H1 (cell line): ENCODE data around the gene ERC1. TPM values are rescaled to one million over a fixed set of nuclear protein-coding genes. Genes with fewer than 3 reads are reported as not detected.

Experiments used
- CTCF ChIA-PET: fragments of 300-600 bp; sonication (Branson Sonifier 250); formaldehyde crosslinking; loops from one replicate; lab custom pipeline; 2021; ENCODE audit not compliant: partially characterized antibody; lab: Charles Lee
- POLR2A ChIA-PET: fragments of 300-600 bp; sonication (Branson Sonifier 250); formaldehyde crosslinking; loops from one replicate; lab custom pipeline; 2021; ENCODE audit warnings: inconsistent platforms; ENCODE audit not compliant: partially characterized antibody; lab: Charles Lee
- DNase-seq, 2 experiments: peaks; one replicate each; pipeline versions ENCODE4 v3.0.0 to v3.0.0-alpha.2; 2010 to 2022; ENCODE audit warnings: low spot score in 2 of 2, low read depth in 1 of 2, mixed read lengths in 1 of 2
- FAIRE-seq: peaks from 2 replicates; lab custom pipeline; 2011; peaks lifted over from hg19 to GRCh38; lab: Jason Lieb, UNC
- H2AFZ ChIP-seq: 2 replicates; pipeline ENCODE4 v1.8.1; 2012; ENCODE audit warnings: low read length, inconsistent platforms
- H2AK5ac ChIP-seq: 2 replicates; pipeline ENCODE4 v1.6.1; 2013; ENCODE audit warnings: low read depth, low read length
- H2BK120ac ChIP-seq: replicated peaks from 2 replicates; pipeline ENCODE3; 2013; ENCODE audit warnings: low read depth, low read length, inconsistent platforms
- H2BK12ac ChIP-seq: 2 replicates; pipeline ENCODE4 v1.6.1; 2013; ENCODE audit warnings: low read depth, low read length
- H2BK15ac ChIP-seq: 2 replicates; pipeline ENCODE4 v1.6.1; 2013; ENCODE audit warnings: low read length
- H2BK20ac ChIP-seq: 2 replicates; pipeline ENCODE4 v1.6.1; 2013; ENCODE audit warnings: low read length
- H2BK5ac ChIP-seq: 2 replicates; pipeline ENCODE4 v1.6.1; 2013; ENCODE audit warnings: low read depth, low read length
- H3K14ac ChIP-seq: 2 replicates; pipeline ENCODE4 v1.6.1; 2013; ENCODE audit warnings: inconsistent platforms; ENCODE audit not compliant: insufficient read length
- H3K18ac ChIP-seq: 2 replicates; pipeline ENCODE4 v1.6.1; 2013; ENCODE audit warnings: low read length; ENCODE audit errors: extremely low read depth
- H3K23ac ChIP-seq: 2 replicates; pipeline ENCODE4 v1.6.1; 2013; ENCODE audit warnings: inconsistent platforms; ENCODE audit not compliant: insufficient read length
- H3K23me2 ChIP-seq: 2 replicates; pipeline ENCODE4 v1.6.1; 2013; ENCODE audit warnings: low read depth, low read length
- H3K27ac ChIP-seq: 2 replicates; pipeline ENCODE4 v1.6.1; 2011; ENCODE audit warnings: low read depth, low read length, inconsistent platforms
- H3K27me3 ChIP-seq, 4 experiments: replicated peaks in 1 of 4; 1 replicate in 1 of 4; 2 replicates in 3 of 4; pipeline versions ENCODE4 v1.6.1 to v1.8.1; 2011 to 2013; ENCODE audit warnings: low read length in 3 of 4, mild to moderate bottlenecking in 3 of 4, inconsistent platforms in 2 of 4, mixed read lengths in 2 of 4, moderate library complexity in 1 of 4; ENCODE audit not compliant: control insufficient read depth in 3 of 4, insufficient read depth in 3 of 4; ENCODE audit errors: extremely low read depth in 1 of 4
- H3K36me3 ChIP-seq, 4 experiments: 2 replicates each; pipeline versions ENCODE4 v1.6.1 to v1.8.1; 2011 to 2013; ENCODE audit warnings: mild to moderate bottlenecking in 4 of 4, low read length in 3 of 4, moderate library complexity in 2 of 4, control low read depth in 1 of 4, inconsistent platforms in 1 of 4; ENCODE audit not compliant: insufficient read depth in 4 of 4, control insufficient read depth in 2 of 4
- H3K4ac ChIP-seq: replicated peaks from 2 replicates; pipeline ENCODE3; 2013; ENCODE audit warnings: low read length, low read depth, mixed read lengths, inconsistent platforms; ENCODE audit not compliant: insufficient read length
- H3K4me1 ChIP-seq, 4 experiments: replicated peaks in 1 of 4; 1 replicate in 1 of 4; 2 replicates in 3 of 4; pipeline versions ENCODE4 v1.6.1 to v1.8.1; 2011 to 2013; ENCODE audit warnings: low read length in 3 of 4, inconsistent platforms in 2 of 4, mixed read lengths in 1 of 4; ENCODE audit not compliant: insufficient read depth in 4 of 4, control insufficient read depth in 3 of 4
- H3K4me2 ChIP-seq, 2 experiments: 2 replicates each; pipeline versions ENCODE4 v1.6.1 to v1.8.1; 2011 to 2013; ENCODE audit warnings: low read depth in 2 of 2, low read length in 2 of 2, control low read depth in 1 of 2, inconsistent platforms in 1 of 2, mild to moderate bottlenecking in 1 of 2; ENCODE audit not compliant: insufficient read depth in 1 of 2
- H3K4me3 ChIP-seq, 4 experiments: fragments of 200-600, 300-600 bp in 1 of 4; sonication (generic), shearing (Covaris generic), sonication (Bioruptor Twin) in 1 of 4; 2 replicates each; pipeline versions ENCODE4 v1.5.1 to v1.8.1; 2011 to 2016; ENCODE audit warnings: low read length in 4 of 4, low read depth in 3 of 4, control low read depth in 2 of 4, inconsistent platforms in 2 of 4, mild to moderate bottlenecking in 2 of 4, mixed read lengths in 1 of 4, moderate library complexity in 1 of 4; ENCODE audit not compliant: insufficient read depth in 2 of 4; ENCODE audit errors: extremely low read depth in 1 of 4
- H3K56ac ChIP-seq: replicated peaks from 2 replicates; pipeline ENCODE3; 2013; ENCODE audit warnings: low read depth, mild to moderate bottlenecking, mixed read lengths, low read length, inconsistent platforms; ENCODE audit not compliant: insufficient read length
- H3K79me1 ChIP-seq: 2 replicates; pipeline ENCODE4 v1.6.1; 2013; ENCODE audit warnings: low read depth, low read length, control low read depth
- H3K79me2 ChIP-seq, 2 experiments: 2 replicates each; pipeline versions ENCODE4 v1.6.1 to v1.8.1; 2012 to 2013; ENCODE audit warnings: low read length in 2 of 2, mild to moderate bottlenecking in 2 of 2, inconsistent platforms in 1 of 2; ENCODE audit not compliant: insufficient read depth in 2 of 2, control insufficient read depth in 1 of 2
- H3K9ac ChIP-seq, 4 experiments: replicated peaks in 1 of 4; 1 replicate in 1 of 4; 2 replicates in 3 of 4; pipeline versions ENCODE4 v1.6.1 to v1.8.1; 2011 to 2013; ENCODE audit warnings: low read depth in 3 of 4, low read length in 3 of 4, control low read depth in 2 of 4, mild to moderate bottlenecking in 2 of 4, moderate library complexity in 2 of 4, inconsistent platforms in 1 of 4; ENCODE audit errors: extremely low read depth in 1 of 4
- H3K9me3 ChIP-seq, 2 experiments: 2 replicates each; pipeline versions ENCODE4 v1.6.1 to v1.8.1; 2012 to 2013; ENCODE audit warnings: mild to moderate bottlenecking in 2 of 2, moderate library complexity in 2 of 2, control low read depth in 1 of 2, inconsistent platforms in 1 of 2, low read depth in 1 of 2, low read length in 1 of 2, mixed read lengths in 1 of 2; ENCODE audit not compliant: insufficient read depth in 2 of 2
- H4K20me1 ChIP-seq, 2 experiments: replicated peaks in 1 of 2; 2 replicates each; pipeline versions ENCODE3 to v1.8.1; 2011 to 2013; ENCODE audit warnings: inconsistent platforms in 2 of 2, low read length in 2 of 2, mild to moderate bottlenecking in 1 of 2; ENCODE audit not compliant: insufficient read depth in 2 of 2, control insufficient read depth in 1 of 2
- H4K5ac ChIP-seq: 2 replicates; pipeline ENCODE4 v1.6.1; 2013; ENCODE audit warnings: low read length, low read depth, mixed read lengths, inconsistent platforms; ENCODE audit not compliant: insufficient read length
- H4K8ac ChIP-seq: 2 replicates; pipeline ENCODE4 v1.8.0; 2013; ENCODE audit warnings: mild to moderate bottlenecking, moderate library complexity, low read length, inconsistent platforms; ENCODE audit not compliant: insufficient read depth; ENCODE audit errors: extremely low read depth
- H4K91ac ChIP-seq: replicated peaks from 2 replicates; pipeline ENCODE3; 2013; ENCODE audit warnings: low read length, mixed read lengths, inconsistent platforms; ENCODE audit not compliant: insufficient read length
- CTCF ChIP-seq, 3 experiments: IDR thresholded peaks; 1 replicate in 2 of 3; 2 replicates in 1 of 3; pipeline versions ENCODE4 v1.5.1 to v1.6.1; 2011; ENCODE audit warnings: low read length in 3 of 3, mild to moderate bottlenecking in 3 of 3, inconsistent platforms in 2 of 3, low read depth in 1 of 3, moderate library complexity in 1 of 3; ENCODE audit not compliant: insufficient read depth in 1 of 3; ENCODE audit errors: control extremely low read depth in 1 of 3
- E2F6 ChIP-seq: IDR thresholded peaks from 2 replicates; pipeline ENCODE4 v1.6.1; 2012; ENCODE audit warnings: inconsistent platforms
- EP300 ChIP-seq, 2 experiments: IDR thresholded peaks; 1 replicate in 1 of 2; 2 replicates in 1 of 2; pipeline ENCODE4 v1.6.1; 2011 to 2012; ENCODE audit warnings: low read depth in 2 of 2, low read length in 2 of 2, mild to moderate bottlenecking in 2 of 2, borderline replicate concordance in 1 of 2, inconsistent platforms in 1 of 2, moderate library complexity in 1 of 2
- SAP30 ChIP-seq: fragments of 300-600 bp; sonication (generic); IDR thresholded peaks from 2 replicates; pipeline ENCODE4 v1.7.1; 2012; ENCODE audit warnings: low read length, moderate library complexity, mild to moderate bottlenecking, inconsistent platforms; ENCODE audit not compliant: insufficient read depth, insufficient replicate concordance
- SIRT6 ChIP-seq: IDR thresholded peaks from one replicate; pipeline ENCODE4 v1.7.1; 2012; ENCODE audit warnings: low read length, inconsistent platforms
- TAF7 ChIP-seq: optimal IDR thresholded peaks from 2 replicates; pipeline ENCODE3; 2011; ENCODE audit warnings: low read depth, mild to moderate bottlenecking, inconsistent platforms, low read length, moderate library complexity, borderline replicate concordance
- polyA plus RNA-seq, 7 experiments: library from polyadenylated mRNA; depleted of rRNA in 3 of 7; stranded (reverse) in 5 of 7; unstranded in 2 of 7; fragments of >200 nt in 5 of 7; fragments of 200-250 nt in 2 of 7; gene quantifications; 1 replicate in 5 of 7; 2 replicates in 1 of 7; 4 replicates in 1 of 7; pipeline versions ENCODE4 v1.2.1 to v1.2.3, GENCODE V29; 2011 to 2013; ENCODE audit warnings: missing spikeins in 2 of 7, mixed read lengths in 2 of 7
- total RNA-seq: library from RNA; stranded (reverse); fragmentation: NEBNext Ultra II Directional; extraction: Animal tissue kit (Norgen Biotek cat#: 25700); gene quantifications from 2 replicates; pipeline ENCODE4 v1.2.1, GENCODE V29; 2021

ERC1 gene
- total and polyA plus RNA-seq, 2 of the 8 experiments (the other 6 are each of a cell fraction or from before 2014, with no cell fraction given), result 7.8 to 45.7 TPM

DNA sequence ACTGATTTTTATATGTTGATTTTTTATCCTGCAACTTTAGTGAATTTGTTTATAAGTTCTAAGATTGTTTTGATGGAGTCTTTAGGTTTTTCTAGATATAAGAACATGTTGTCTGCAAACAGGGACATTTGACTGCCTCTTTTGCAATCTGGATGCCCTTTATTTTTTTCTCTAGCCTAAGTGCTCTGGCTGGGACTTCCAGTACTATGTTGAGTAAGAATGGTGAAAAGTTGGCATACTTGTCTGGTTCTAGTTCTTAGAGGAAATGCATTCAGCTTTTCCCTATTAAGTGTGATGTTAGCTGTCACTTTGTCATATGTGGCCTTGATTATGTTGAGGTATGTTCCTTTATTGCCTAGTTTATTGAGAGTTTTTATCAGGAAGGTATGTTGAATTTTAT is 68.1 kb downstream of the ERC1 start:
- no peak overlapping the region for H4K5ac ChIP-seq
- no peaks in the 10 kb centered on the region for H3K23me2 ChIP-seq
- no peak overlapping the region for H2AFZ ChIP-seq
- no peaks in the 10 kb centered on the region; the same call in 1 of the 2 replicates for H3K79me1 ChIP-seq
- no peak overlapping the region for H2BK12ac ChIP-seq
- TF ChIP-seq SIRT6, result no peak
- no peak for TF ChIP-seq CTCF (IDR thresholded peaks at IDR 0.05; ENCODE audit: control extremely low read depth in 1 of 3, insufficient read depth in 1 of 3, low read depth in 1 of 3, low read length in 3 of 3)
- no peak for TF ChIP-seq TAF7
- TF ChIP-seq SAP30, result no peak
- TF ChIP-seq E2F6, result no peak
- TF ChIP-seq EP300 (IDR thresholded peaks at IDR 0.05; ENCODE audit: borderline replicate concordance in 1 of 2, low read depth in 2 of 2, low read length in 2 of 2), result no peak
- TF ChIP-seq, all 59 proteins: peak for 0
- peaks cover 0 to 3% of the 10 kb centered on the region in 2 experiments; a peak in 1 of 4 replicates for H3K9me3 ChIP-seq
- no peak for FAIRE-seq
- no peak overlapping the region for H3K4me3 ChIP-seq
- no peak overlapping the region for H3K9ac ChIP-seq
- no peak overlapping the region for H2BK5ac ChIP-seq
- DNase-seq, result no peak
- H2AK5ac ChIP-seq, result no peak overlapping the region
- H3K4ac ChIP-seq, result no peak overlapping the region
- no peak overlapping the region for H3K4me2 ChIP-seq
- H3K4me1 ChIP-seq, result peaks cover 5 to 20% (median 7%) of the 10 kb centered on the region in 4 experiments
- H3K18ac ChIP-seq, result no peak overlapping the region
- no peak overlapping the region for H3K56ac ChIP-seq
- H3K27me3 ChIP-seq, result no peaks in the 10 kb centered on the region
- H2BK20ac ChIP-seq, result no peak overlapping the region
- ChIA-PET CTCF (interaction anchor here (0.6 to 1.2 kb wide), 2 partner anchors 59 to 125 kb away, joined by 3 read pairs; no protein-coding TSS in a partner anchor), POLR2A (no interaction called here)
- H2BK120ac ChIP-seq, result no peak overlapping the region
- peaks cover 0 to 45% of the 10 kb centered on the region in 2 experiments; a peak in 3 of 4 replicates for H3K79me2 ChIP-seq
- no peaks in the 10 kb centered on the region; a peak in 1 of 8 replicates for H3K36me3 ChIP-seq
- no peaks in the 10 kb centered on the region for H4K20me1 ChIP-seq
- no peak overlapping the region for H3K23ac ChIP-seq
- H2BK15ac ChIP-seq, result no peak overlapping the region; the same call in 1 of the 2 replicates
- no peak overlapping the region for H4K91ac ChIP-seq
- no peak overlapping the region for H3K27ac ChIP-seq
- no peak overlapping the region for H4K8ac ChIP-seq
- no peak overlapping the region for H3K14ac ChIP-seq
